AML-193 (cell line): Measurements from ENCODE around the gene SPACA4.
"Not testable (repeated sequence)": the region's sequence is repeated elsewhere in the genome, so short reads cannot be mapped to it uniquely, and the experiment has no call there.

Source experiments
- DNase-seq, 2 experiments: peaks; one replicate each; lab custom pipeline; 2025; lab: John Stamatoyannopoulos, UW

The SPACA4 gene

GRCh38 chr19:48618916-48619691, 12.6 kb downstream of the SPACA4 start, which contains the start of the genes RPL18 and SPHK2:
TSS of gene RPL18 (minus strand) at chr19:48619178. CDS start at chr19:48619143, 35 bp downstream.
TSS of gene SPHK2 (plus strand) at chr19:48619506. CDS start at chr19:48620515, 1,009 bp downstream.
- peak; percentile 98 to 99 for DNase-seq

DNA sequence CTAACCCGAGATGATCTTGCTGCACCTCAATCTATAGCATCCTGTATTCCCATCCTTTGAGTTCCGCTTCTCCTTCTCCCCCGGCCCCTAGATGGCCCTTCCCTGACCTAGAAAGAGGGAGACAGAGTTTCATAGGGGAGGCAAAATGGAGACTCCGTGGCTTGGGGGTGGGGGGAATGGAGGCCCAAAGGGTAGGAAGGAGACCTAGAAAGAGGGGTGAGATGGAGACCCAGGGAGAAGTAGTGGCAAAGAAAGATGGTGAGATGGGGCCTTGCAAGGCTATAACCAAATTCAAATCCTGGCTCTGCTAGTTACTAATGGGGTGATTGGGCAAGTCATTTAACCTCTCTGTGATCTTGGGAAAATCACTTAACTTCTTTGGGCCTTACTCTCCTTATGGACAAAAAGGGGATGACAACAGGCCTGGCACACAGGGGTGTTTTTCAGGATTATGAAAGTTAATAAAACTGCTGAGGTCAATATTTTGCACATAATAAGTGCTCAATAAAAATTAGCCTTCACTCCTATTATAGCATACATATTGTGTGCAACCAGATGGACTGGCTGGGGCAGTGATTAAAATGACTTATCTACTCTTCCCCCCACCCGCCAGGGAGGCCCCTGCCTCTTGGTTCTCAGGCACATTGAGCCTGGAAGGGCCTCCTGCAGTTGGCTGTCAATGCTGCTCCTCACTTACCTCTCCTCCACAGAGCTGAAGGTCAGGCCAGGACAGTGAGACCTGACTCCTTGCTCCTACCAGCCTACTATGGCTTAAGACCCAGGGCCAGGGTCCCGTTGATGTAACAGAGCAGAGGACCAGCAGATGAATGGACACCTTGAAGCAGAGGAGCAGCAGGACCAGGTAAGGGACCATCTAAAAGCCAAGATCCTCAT, 13.4 kb downstream of the SPACA4 start:
- DNase-seq = no peak

DNA sequence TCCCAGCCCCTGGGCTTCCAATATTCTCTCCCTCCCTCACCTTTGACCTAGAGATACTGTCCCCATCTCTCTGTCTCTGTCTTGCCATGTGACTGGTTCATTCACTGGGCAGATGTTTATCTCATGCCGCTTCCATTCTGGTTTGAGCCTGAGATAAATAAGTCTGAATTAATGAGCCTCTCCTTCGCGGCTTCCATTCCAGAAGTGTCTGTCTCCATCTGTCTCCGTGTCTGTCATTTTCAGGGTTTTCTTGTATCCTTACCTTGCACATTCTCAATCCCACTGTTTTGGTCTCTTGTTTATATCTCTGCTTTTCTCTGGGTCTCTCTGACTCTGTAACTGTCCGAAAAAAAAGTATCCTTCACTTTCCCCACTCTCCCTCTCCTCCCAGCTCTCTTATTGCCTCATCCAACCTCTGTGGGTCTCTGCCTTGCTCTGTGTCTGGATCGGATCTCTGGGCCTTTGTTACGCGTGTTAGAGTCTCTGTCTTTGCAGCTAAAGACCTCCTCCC, 17.1 kb downstream of the SPACA4 start:
- DNase-seq = no peak

GRCh38 chr19:48624067-48624594, 17.6 kb downstream of the SPACA4 start:
- peak; percentile 81 to 84 for DNase-seq

- no peak for DNase-seq
These were observed 18.5 kb downstream of the SPACA4 start for GRCh38 chr19:48624791-48625723.

- DNase-seq = no peak
These were observed 19.4 kb downstream of the SPACA4 start for GRCh38 chr19:48625891-48626327.

DNA sequence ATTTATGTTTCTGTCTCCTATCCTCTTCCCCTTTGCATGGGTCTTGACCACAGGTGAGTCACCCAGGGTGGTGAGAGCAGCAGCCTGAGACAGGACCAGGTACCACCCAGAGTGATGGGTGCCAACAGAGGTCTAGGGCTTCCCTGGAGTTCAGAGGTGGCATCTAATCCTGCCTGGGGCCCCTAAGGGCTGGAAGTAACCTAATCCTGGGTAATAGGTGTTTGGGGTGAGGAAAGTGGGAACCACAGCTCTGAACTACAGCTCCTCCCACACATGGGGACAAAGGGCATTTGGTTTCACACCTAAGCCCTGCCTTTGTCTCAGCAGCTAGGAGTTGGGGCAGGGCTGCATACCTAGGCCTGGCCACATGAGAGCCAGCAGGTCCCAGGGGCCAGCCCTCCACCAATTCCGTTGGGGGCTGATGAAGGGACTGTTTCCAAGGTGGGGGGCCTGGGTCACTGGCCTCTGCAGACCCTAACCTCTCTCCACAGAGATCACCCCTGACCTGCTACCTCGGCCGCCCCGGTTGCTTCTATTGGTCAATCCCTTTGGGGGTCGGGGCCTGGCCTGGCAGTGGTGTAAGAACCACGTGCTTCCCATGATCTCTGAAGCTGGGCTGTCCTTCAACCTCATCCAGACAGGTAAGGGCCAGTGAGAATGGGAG, 20.8 kb downstream of the SPACA4 start:
- DNase-seq = no peak

- DNase-seq = no peak
These were observed 21.3 kb downstream of the SPACA4 start for GRCh38 chr19:48627865-48628314.

GRCh38 chr19:48628486-48629296, 22.1 kb downstream of the SPACA4 start:
- no peak for DNase-seq

GRCh38 chr19:48629297-48629598, 22.7 kb downstream of the SPACA4 start:
- no peak for DNase-seq

GRCh38 chr19:48629599-48630295, 23.2 kb downstream of the SPACA4 start:
- DNase-seq = no peak

- DNase-seq = no peak
These were observed 23.9 kb downstream of the SPACA4 start for GRCh38 chr19:48630296-48631063.

GRCh38 chr19:48631225-48631624, 24.7 kb downstream of the SPACA4 start:
- DNase-seq = no peak

DNA sequence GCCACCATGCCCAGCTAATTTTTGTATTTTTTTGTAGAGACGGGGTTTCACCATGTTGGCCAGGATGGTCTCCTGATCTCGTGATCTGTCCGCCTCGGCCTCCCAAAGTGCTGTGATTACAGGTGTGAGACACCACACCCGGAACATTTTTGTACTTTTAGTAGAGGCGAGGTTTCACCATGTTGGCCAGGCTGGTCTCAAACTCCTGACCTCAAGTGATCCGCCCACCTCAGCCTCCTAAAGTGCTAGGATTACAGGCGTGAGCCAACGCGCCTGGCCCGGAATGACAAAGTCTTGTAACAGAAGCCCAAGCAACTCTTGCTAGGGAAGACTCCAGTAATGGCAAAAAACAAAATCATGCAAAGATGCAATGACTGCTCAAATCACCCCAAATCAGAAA, 25.7 kb downstream of the SPACA4 start:
- not testable (repeated sequence) for DNase-seq

- no peak for DNase-seq
These were observed 26.2 kb downstream of the SPACA4 start for GRCh38 chr19:48632692-48633147.

- DNase-seq = no peak
These were observed 26.9 kb downstream of the SPACA4 start for GRCh38 chr19:48633148-48634035.

DNA sequence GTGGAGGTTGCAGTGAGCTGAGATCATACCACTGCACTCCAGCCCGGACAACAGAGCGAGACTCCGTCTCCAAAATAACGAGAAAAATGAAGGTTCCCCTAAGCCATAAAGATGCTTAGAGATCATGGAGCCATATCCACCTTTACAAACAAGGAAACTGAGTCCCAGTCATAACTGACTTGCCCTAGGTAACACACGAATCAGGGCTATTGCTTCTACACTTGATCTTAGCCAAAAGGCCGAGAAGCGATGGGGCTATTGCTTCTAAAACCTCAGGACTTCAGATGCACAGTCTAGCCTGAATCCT, 27.4 kb downstream of the SPACA4 start:
- DNase-seq = no peak
